ENCODE measurements around the gene USP3. TPM values are rescaled to one million over a fixed set of nuclear protein-coding genes. Genes with fewer than 3 reads are reported as not detected.

USP3 gene
- total RNA-seq, 1 donor from 2014 or later: 83.2 TPM

DNA sequence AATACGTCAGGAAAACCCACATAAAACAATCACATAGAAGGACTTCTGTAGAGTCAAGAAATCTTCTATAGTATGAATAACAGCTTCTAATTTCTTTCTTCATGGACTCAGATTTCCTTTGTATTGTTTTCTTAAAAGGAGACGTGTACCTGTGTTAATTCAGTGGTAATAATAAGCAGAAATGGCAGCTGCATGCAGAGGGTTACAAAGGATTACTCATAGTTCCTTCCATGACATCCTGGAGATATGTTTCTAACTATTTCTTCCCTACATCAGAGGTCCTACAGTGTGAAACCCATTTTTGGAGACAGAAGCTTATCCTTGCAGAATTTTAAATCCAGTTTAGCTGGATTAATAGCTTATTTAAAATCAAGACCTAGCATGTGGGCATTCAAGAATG is 128.9 kb downstream of the USP3 start:
- Histone ChIP-seq H3K27me3 (ENCODE audit: control insufficient read depth, insufficient read depth, low read length) (no peaks in the 10 kb centered on the region), H3K36me3 (ENCODE audit: control insufficient read depth, insufficient read depth, low read length) (peaks cover 13% of the 10 kb centered on the region), H3K4me3 (ENCODE audit: low read depth, low read length) (no peak overlapping the region)
- FAIRE-seq (no peak), DNase-seq (ENCODE audit: low read depth) (no peak)
- TF ChIP-seq, protein P1, sequence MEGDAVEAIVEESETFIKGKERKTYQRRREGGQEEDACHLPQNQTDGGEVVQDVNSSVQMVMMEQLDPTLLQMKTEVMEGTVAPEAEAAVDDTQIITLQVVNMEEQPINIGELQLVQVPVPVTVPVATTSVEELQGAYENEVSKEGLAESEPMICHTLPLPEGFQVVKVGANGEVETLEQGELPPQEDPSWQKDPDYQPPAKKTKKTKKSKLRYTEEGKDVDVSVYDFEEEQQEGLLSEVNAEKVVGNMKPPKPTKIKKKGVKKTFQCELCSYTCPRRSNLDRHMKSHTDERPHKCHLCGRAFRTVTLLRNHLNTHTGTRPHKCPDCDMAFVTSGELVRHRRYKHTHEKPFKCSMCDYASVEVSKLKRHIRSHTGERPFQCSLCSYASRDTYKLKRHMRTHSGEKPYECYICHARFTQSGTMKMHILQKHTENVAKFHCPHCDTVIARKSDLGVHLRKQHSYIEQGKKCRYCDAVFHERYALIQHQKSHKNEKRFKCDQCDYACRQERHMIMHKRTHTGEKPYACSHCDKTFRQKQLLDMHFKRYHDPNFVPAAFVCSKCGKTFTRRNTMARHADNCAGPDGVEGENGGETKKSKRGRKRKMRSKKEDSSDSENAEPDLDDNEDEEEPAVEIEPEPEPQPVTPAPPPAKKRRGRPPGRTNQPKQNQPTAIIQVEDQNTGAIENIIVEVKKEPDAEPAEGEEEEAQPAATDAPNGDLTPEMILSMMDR (IDR thresholded peaks at IDR 0.05; ENCODE audit: insufficient read depth, low read length, severe bottlenecking): no peak

DNA sequence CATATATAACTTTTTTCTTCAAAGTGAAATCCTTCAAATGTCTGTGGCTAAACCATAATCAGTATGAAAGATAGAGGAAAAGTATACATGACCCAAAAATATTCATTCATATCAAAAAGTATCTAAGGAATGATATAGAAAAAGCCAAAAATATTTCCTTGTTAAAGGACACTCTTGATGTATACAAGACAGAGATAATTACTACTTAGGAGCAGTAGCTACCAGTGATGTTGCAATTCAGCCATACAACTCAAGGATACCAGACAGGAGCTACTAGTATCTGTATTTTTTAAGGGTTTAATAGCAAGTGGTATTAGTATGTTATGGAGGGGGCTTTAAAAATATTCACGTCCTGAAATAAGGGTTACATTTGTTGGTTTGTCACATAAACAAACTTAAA is 129.8 kb downstream of the USP3 start:
- TF ChIP-seq, protein P1 (IDR thresholded peaks at IDR 0.05; ENCODE audit: insufficient read depth, low read length, severe bottlenecking): no peak
- FAIRE-seq (no peak), DNase-seq (ENCODE audit: low read depth) (no peak)
- Histone ChIP-seq H3K4me3 (ENCODE audit: low read depth, low read length) (no peak overlapping the region), H3K27me3 (ENCODE audit: control insufficient read depth, insufficient read depth, low read length) (no peaks in the 10 kb centered on the region), H3K36me3 (ENCODE audit: control insufficient read depth, insufficient read depth, low read length) (peaks cover 10% of the 10 kb centered on the region)

DNA sequence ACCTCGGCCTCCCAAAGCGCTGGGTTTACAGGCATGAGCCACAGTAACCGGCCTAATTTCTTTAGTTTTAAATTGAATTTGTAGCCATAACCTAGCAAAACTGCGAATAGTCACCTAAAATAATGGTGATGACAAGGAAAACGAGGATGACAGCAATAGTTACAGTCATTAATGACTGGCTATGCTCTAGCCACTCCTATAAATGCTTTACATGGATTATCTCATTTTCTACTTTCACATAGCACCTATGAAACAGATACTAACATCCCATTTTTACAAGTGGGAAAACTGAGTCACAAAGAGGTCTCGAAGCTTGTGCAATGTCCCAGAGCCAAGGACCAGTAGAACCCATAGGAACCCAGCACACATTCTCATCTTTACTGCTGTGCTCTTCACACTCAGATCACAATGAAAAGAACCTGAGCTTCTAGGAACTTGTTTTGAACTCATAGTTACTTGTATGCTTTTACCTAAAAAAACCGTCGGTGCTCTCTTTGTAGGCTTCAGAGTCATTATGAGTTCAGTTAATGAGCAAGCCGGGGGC is 132.2 kb downstream of the USP3 start:
- no peak for DNase-seq (ENCODE audit: low read depth)
- no peak for FAIRE-seq
- Histone ChIP-seq H3K36me3 (ENCODE audit: control insufficient read depth, insufficient read depth, low read length) (peaks cover 6% of the 10 kb centered on the region), H3K4me3 (ENCODE audit: low read depth, low read length) (no peak overlapping the region), H3K27me3 (ENCODE audit: control insufficient read depth, insufficient read depth, low read length) (no peaks in the 10 kb centered on the region)
- TF ChIP-seq, protein P1 (IDR thresholded peaks at IDR 0.05; ENCODE audit: insufficient read depth, low read length, severe bottlenecking): no peak

DNA sequence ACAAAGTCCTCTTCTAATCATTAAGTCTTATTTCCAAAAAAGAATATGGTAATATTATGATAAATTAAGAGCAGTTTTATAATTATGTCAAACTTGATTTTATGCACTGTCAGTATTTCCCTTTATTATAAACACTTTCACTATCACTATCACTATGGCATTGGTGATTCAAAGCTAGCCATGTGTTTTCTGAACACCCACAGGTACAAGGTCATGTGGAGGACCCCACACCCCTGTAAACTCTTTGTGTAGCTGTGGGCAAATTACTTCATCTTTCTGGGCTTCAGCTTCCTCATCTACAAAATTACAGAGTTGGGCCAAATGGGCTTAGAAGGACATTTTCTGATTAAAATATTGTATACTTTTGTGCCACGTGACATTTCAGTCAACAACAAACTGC is 134.4 kb downstream of the USP3 start:
- peaks cover 3% of the 10 kb centered on the region for H3K36me3 ChIP-seq (ENCODE audit: control insufficient read depth, insufficient read depth, low read length)
- no peak overlapping the region for H3K4me3 ChIP-seq (ENCODE audit: low read depth, low read length)
- no peak for FAIRE-seq
- TF ChIP-seq, protein P1 (IDR thresholded peaks at IDR 0.05; ENCODE audit: insufficient read depth, low read length, severe bottlenecking): no peak
- no peaks in the 10 kb centered on the region for H3K27me3 ChIP-seq (ENCODE audit: control insufficient read depth, insufficient read depth, low read length)
- DNase-seq (ENCODE audit: low read depth): no peak

DNA sequence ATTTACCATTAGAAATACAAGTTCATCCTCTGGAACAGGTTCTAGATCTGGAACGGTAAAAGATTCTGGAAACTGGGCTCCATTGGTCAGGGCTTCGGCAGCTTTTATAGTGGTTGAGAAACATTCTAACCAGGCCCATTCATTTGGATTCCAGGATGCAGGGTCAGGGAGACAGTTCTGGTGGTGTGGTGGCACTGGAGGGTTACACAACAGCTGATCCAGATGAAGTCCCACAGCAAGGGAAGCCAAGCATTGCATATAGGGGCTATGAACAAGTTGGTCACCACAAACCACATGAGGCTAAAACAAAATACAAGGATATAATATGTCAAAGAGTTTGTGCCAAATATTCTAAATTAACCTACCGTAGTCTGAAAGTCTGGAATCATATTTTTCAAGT is 135.8 kb downstream of the USP3 start:
- FAIRE-seq (no peak), DNase-seq (ENCODE audit: low read depth) (no peak)
- TF ChIP-seq, protein P1 (IDR thresholded peaks at IDR 0.05; ENCODE audit: insufficient read depth, low read length, severe bottlenecking): no peak
- peaks cover 3% of the 10 kb centered on the region for H3K36me3 ChIP-seq (ENCODE audit: control insufficient read depth, insufficient read depth, low read length)
- H3K27me3 ChIP-seq (ENCODE audit: control insufficient read depth, insufficient read depth, low read length): no peaks in the 10 kb centered on the region
- H3K4me3 ChIP-seq (ENCODE audit: low read depth, low read length): no peak overlapping the region

Other genes with a start within 250 kb of the USP3 start
- 4.1 and 4.7 TPM in 2 replicates for gene APH1B, start 227.0 kb upstream of the USP3 start, total RNA-seq
- gene CA12, start 122.7 kb upstream of the USP3 start, total RNA-seq: 44.0 TPM in 2 replicates
- under 0.01 and 0.38 TPM in 2 replicates for gene FBXL22, start 92.8 kb downstream of the USP3 start, total RNA-seq

Data from bronchial epithelial cell (primary cell).